GM23338 (cell line): Measurements from ENCODE around the gene PGAP3. TPM values are rescaled to one million over a fixed set of nuclear protein-coding genes. Genes with fewer than 3 reads are reported as not detected.

ENCODE experiments used
- ATAC-seq: fragments of 200-7000 bp; cut with Tn5 transposase; 3 replicates; pipeline ENCODE4 v1.9.1; 2020
- DNase-seq: peaks from one replicate; pipeline ENCODE4 v3.0.0-alpha.2; 2015; ENCODE audit warnings: low spot score
- H2AFZ ChIP-seq: fragments of 200-600 bp; sonication (generic); 2 replicates; pipeline ENCODE4 v1.8.0; 2016; ENCODE audit warnings: antibody characterized with exemption, mild to moderate bottlenecking, moderate library complexity
- H3F3A ChIP-seq: fragments of 200-600 bp; sonication (generic); replicated peaks from 2 replicates; pipeline ENCODE4 v1.8.0; 2017; ENCODE audit warnings: antibody characterized with exemption, mixed run types, low read depth
- H3K27ac ChIP-seq: fragments of 200-600 bp; sonication (generic); 2 replicates; pipeline ENCODE4 v1.6.1; 2016; ENCODE audit warnings: low read depth
- H3K27me3 ChIP-seq: fragments of 200-600 bp; sonication (generic); 2 replicates; pipeline ENCODE4 v1.8.0; 2016; ENCODE audit warnings: mild to moderate bottlenecking, mixed run types, moderate library complexity; ENCODE audit not compliant: insufficient read depth
- H3K36me3 ChIP-seq: fragments of 200-600 bp; sonication (generic); 2 replicates; pipeline ENCODE4 v1.8.0; 2016; ENCODE audit warnings: mild to moderate bottlenecking; ENCODE audit not compliant: insufficient read depth
- H3K4me1 ChIP-seq: fragments of 200-600 bp; sonication (generic); 2 replicates; pipeline ENCODE4 v1.8.0; 2016; ENCODE audit warnings: mild to moderate bottlenecking, moderate library complexity; ENCODE audit not compliant: insufficient read depth
- H3K4me2 ChIP-seq: fragments of 200-600 bp; sonication (generic); 2 replicates; pipeline ENCODE4 v1.7.1; 2017; ENCODE audit warnings: mixed run types
- H3K4me3 ChIP-seq: fragments of 200-600 bp; sonication (generic); 2 replicates; pipeline ENCODE4 v1.6.1; 2016; ENCODE audit warnings: mixed run types
- H3K79me2 ChIP-seq: fragments of 200-600 bp; sonication (generic); replicated peaks from 2 replicates; pipeline ENCODE4 v1.8.0; 2017; ENCODE audit warnings: mild to moderate bottlenecking; ENCODE audit not compliant: insufficient read depth
- H3K9me2 ChIP-seq: fragments of 200-600 bp; sonication (generic); 2 replicates; pipeline ENCODE4 v1.8.0; 2017; ENCODE audit not compliant: insufficient read depth
- H4K20me1 ChIP-seq: fragments of 200-600 bp; sonication (generic); replicated peaks from 2 replicates; pipeline ENCODE4 v1.8.0; 2017; ENCODE audit warnings: mild to moderate bottlenecking; ENCODE audit not compliant: insufficient read depth
- H3K27ac Mint-ChIP-seq: 2 replicates; pipeline ENCODE4 v1.8.0; 2020; ENCODE audit warnings: inconsistent platforms, mild to moderate bottlenecking, moderate library complexity, mixed read lengths
- H3K27me3 Mint-ChIP-seq: 3 replicates; pipeline ENCODE4 v1.8.0; 2022; ENCODE audit warnings: low read depth, mild to moderate bottlenecking, moderate library complexity, mixed read lengths, inconsistent platforms; ENCODE audit not compliant: insufficient read depth, poor library complexity
- H3K36me3 Mint-ChIP-seq: 3 replicates; pipeline ENCODE4 v1.8.0; 2021; ENCODE audit warnings: low read depth, mild to moderate bottlenecking, inconsistent platforms, moderate library complexity, mixed read lengths
- H3K4me1 Mint-ChIP-seq: 3 replicates; pipeline ENCODE4 v1.8.0; 2020; ENCODE audit warnings: mild to moderate bottlenecking, inconsistent platforms, mixed read lengths
- H3K4me3 Mint-ChIP-seq: 3 replicates; pipeline ENCODE4 v1.8.0; 2021; ENCODE audit warnings: moderate library complexity, mild to moderate bottlenecking, inconsistent platforms, mixed read lengths
- H3K9me3 Mint-ChIP-seq: 3 replicates; pipeline ENCODE4 v1.8.0; 2020; ENCODE audit warnings: moderate library complexity, mild to moderate bottlenecking, inconsistent platforms, mixed read lengths
- CTCF ChIP-seq, 2 experiments: fragments of 200-600 bp in 1 of 2; sonication (generic) in 1 of 2; conservative IDR thresholded peaks; 2 replicates each; pipeline versions ENCODE4 v1.5.1 to v1.6.1; 2016 to 2017; ENCODE audit warnings: antibody characterized with exemption in 2 of 2, low read depth in 2 of 2, mild to moderate bottlenecking in 2 of 2, moderate library complexity in 1 of 2
- EZH2 ChIP-seq: fragments of 200-600 bp; sonication (generic); IDR thresholded peaks from one replicate; pipeline ENCODE4 v1.8.0; 2017; ENCODE audit warnings: antibody characterized with exemption, mild to moderate bottlenecking, low read depth; ENCODE audit not compliant: unreplicated experiment
- NANOG ChIP-seq: IDR thresholded peaks from 2 replicates; pipeline ENCODE4 v1.6.1; 2016; ENCODE audit warnings: antibody characterized with exemption, borderline replicate concordance
- POLR2AphosphoS5 ChIP-seq: IDR thresholded peaks from 2 replicates; pipeline ENCODE4 v1.6.1; 2016; ENCODE audit warnings: antibody characterized with exemption, low read depth
- REST ChIP-seq: IDR thresholded peaks from one replicate; pipeline ENCODE4 v1.6.1; 2018; ENCODE audit warnings: antibody characterized with exemption; ENCODE audit not compliant: unreplicated experiment
- STAT1 ChIP-seq: IDR thresholded peaks from one replicate; pipeline ENCODE4 v1.6.1; 2016; ENCODE audit warnings: antibody characterized with exemption; ENCODE audit not compliant: unreplicated experiment
- ZNF114 ChIP-seq: fragments of 250-450 bp; sonication (Bioruptor Pico); IDR thresholded peaks from 2 replicates; pipeline ENCODE4 v1.5.0; 2020; ENCODE audit warnings: mild to moderate bottlenecking, moderate library complexity
- polyA plus RNA-seq: library from polyadenylated mRNA; unstranded; fragments of >200 nt; fragmentation: Nextera tagmentation; extraction: Ambion mirVana; gene quantifications from 2 replicates; pipeline ENCODE4 v1.2.1, GENCODE V29; 2016
- total RNA-seq: library from RNA; depleted of rRNA; stranded (reverse); fragments of >200 nt; shearing (Covaris generic); gene quantifications from 2 replicates; pipeline ENCODE4 v1.2.3, GENCODE V29; 2014

PGAP3 gene
- total and polyA plus RNA-seq, 2 experiments from 2014 or later, result 7.0 to 10.7 TPM

GRCh38 chr17:39702901-39703893 lies 15.3 kb upstream of the PGAP3 start:
- Histone ChIP-seq H4K20me1 (peaks cover 27% of the 10 kb centered on the region), H3K4me3 (no peak overlapping the region), H3K36me3 (peaks cover 3% of the 10 kb centered on the region; the same call in 1 of the 2 replicates), H3K27ac (no peak overlapping the region; the same call in 1 of the 2 replicates), H3K79me2 (peaks cover 92% of the 10 kb centered on the region), H3K9me2 (no peaks in the 10 kb centered on the region), H3F3A (no peaks in the 10 kb centered on the region), H2AFZ (no peak overlapping the region), H3K4me2 (peak overlapping the region; percentile 75), H3K4me1 (peaks cover 60% of the 10 kb centered on the region), H3K27me3 (no peaks in the 10 kb centered on the region)
- peaks cover 33% of the 10 kb centered on the region for H3K36me3 Mint-ChIP-seq
- H3K27me3 Mint-ChIP-seq, result peaks cover 7% of the 10 kb centered on the region
- no peaks in the 10 kb centered on the region for H3K9me3 Mint-ChIP-seq
- H3K4me1 Mint-ChIP-seq, result peaks cover 63% of the 10 kb centered on the region
- peak overlapping the region; percentile 97 for H3K4me3 Mint-ChIP-seq
- DNase-seq (no peak), ATAC-seq (no peak)
- TF ChIP-seq EZH2 (no peak), NANOG (no peak), ZNF114 (no peak), CTCF (conservative IDR thresholded peaks at IDR 0.05; ENCODE audit: low read depth in 2 of 2) (no peak), STAT1 (no peak)
- peak overlapping the region; percentile 75; the same call in 1 of the 2 replicates for H3K27ac Mint-ChIP-seq

- peak overlapping the region; percentile 75 for H3K4me2 ChIP-seq
- H4K20me1 ChIP-seq, result peaks cover 27% of the 10 kb centered on the region
- 0 out of 2 replicates have a peak overlapping the region, but pooled peaks have one; percentile 56 for H3K27ac ChIP-seq
- H3K4me1 ChIP-seq, result peaks cover 66% of the 10 kb centered on the region
- peaks cover 93% of the 10 kb centered on the region for H3K79me2 ChIP-seq
- Mint-ChIP-seq H3K4me1 (peaks cover 64% of the 10 kb centered on the region), H3K27ac (peak overlapping the region; percentile 61), H3K27me3 (peaks cover 7% of the 10 kb centered on the region), H3K36me3 (peaks cover 25% of the 10 kb centered on the region), H3K9me3 (no peaks in the 10 kb centered on the region), H3K4me3 (peak overlapping the region; percentile 97)
- H3K4me3 ChIP-seq, result peak overlapping the region; percentile 97
- no peaks in the 10 kb centered on the region for H3K9me2 ChIP-seq
- H3F3A ChIP-seq, result peaks cover 3% of the 10 kb centered on the region; the same call in 1 of the 2 replicates
- no peaks in the 10 kb centered on the region for H3K27me3 ChIP-seq
- DNase-seq, result no peak
- no peaks in the 10 kb centered on the region for H3K36me3 ChIP-seq
- H2AFZ ChIP-seq, result no peak overlapping the region
- ATAC-seq, result no peak
- TF ChIP-seq STAT1 (no peak), REST (no peak), POLR2AphosphoS5 (no peak)
Observed at GRCh38 chr17:39701784-39702422, 14.0 kb upstream of the PGAP3 start.
